Cardiac fibroblast (primary cell): Measurements from ENCODE around the gene SH3D21.

ENCODE experiments used
- DNase-seq, 2 donors: peaks; one replicate each; pipeline versions ENCODE4 v3.0.0 to v3.0.0-alpha.2; 2010; ENCODE audit warnings: low read depth in 2 of 2
- H3K4me3 ChIP-seq, 2 donors: replicated peaks in 1 of 2; 1 replicate in 1 of 2; 2 replicates in 1 of 2; pipeline ENCODE4 v1.5.1; 2011; ENCODE audit warnings: low read depth in 2 of 2, low read length in 2 of 2, mild to moderate bottlenecking in 2 of 2, moderate library complexity in 1 of 2
- TF ChIP-seq, protein P1 (sequence below): IDR thresholded peaks from one replicate; pipeline ENCODE4 v1.5.1; 2011; ENCODE audit warnings: low read depth, mild to moderate bottlenecking, low read length, inconsistent platforms

SH3D21 gene

DNA sequence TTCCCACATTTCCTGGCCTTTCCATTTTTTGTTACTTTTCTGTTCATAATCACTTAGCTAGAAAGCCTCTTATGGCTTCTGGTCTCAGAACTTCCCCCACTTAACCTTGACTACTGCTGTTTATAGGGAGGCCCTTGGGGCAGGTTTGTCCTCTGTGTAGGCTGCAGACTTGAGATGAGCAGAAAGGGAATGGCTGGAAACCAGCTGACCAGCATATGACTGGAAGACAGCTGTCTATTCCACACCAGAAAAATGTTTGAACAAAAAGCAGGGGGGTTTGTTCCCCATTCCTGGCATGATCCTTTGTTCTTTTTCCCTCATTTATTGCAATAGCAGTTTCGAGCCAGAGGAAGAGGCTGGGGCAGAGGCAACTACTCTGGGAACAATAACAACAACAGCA lies 4.9 kb upstream of the SH3D21 start:
- DNase-seq = no peak
- TF ChIP-seq, protein P1, sequence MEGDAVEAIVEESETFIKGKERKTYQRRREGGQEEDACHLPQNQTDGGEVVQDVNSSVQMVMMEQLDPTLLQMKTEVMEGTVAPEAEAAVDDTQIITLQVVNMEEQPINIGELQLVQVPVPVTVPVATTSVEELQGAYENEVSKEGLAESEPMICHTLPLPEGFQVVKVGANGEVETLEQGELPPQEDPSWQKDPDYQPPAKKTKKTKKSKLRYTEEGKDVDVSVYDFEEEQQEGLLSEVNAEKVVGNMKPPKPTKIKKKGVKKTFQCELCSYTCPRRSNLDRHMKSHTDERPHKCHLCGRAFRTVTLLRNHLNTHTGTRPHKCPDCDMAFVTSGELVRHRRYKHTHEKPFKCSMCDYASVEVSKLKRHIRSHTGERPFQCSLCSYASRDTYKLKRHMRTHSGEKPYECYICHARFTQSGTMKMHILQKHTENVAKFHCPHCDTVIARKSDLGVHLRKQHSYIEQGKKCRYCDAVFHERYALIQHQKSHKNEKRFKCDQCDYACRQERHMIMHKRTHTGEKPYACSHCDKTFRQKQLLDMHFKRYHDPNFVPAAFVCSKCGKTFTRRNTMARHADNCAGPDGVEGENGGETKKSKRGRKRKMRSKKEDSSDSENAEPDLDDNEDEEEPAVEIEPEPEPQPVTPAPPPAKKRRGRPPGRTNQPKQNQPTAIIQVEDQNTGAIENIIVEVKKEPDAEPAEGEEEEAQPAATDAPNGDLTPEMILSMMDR = no peak
- no peak overlapping the region for H3K4me3 ChIP-seq

DNA sequence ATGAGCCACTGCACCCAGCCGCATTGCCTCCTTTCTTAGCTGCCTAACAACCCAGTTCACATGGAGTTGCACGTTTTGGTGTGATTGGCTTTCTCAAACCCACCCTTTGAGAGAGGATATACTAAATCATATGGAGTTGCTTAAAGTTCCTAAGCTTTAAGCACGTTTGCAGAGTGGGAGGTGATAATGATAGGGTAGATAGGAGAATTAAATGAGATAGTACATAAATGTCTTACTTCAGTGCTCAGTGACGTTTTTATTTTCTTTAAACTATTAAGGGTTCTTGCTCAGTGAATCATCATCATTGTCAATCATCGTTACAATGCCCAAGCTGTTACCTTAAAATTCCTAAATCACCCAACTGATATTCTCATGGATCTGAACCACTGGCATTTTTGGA lies 2.9 kb upstream of the SH3D21 start:
- DNase-seq = no peak
- H3K4me3 ChIP-seq = no peak overlapping the region
- TF ChIP-seq, protein P1 = no peak

DNA sequence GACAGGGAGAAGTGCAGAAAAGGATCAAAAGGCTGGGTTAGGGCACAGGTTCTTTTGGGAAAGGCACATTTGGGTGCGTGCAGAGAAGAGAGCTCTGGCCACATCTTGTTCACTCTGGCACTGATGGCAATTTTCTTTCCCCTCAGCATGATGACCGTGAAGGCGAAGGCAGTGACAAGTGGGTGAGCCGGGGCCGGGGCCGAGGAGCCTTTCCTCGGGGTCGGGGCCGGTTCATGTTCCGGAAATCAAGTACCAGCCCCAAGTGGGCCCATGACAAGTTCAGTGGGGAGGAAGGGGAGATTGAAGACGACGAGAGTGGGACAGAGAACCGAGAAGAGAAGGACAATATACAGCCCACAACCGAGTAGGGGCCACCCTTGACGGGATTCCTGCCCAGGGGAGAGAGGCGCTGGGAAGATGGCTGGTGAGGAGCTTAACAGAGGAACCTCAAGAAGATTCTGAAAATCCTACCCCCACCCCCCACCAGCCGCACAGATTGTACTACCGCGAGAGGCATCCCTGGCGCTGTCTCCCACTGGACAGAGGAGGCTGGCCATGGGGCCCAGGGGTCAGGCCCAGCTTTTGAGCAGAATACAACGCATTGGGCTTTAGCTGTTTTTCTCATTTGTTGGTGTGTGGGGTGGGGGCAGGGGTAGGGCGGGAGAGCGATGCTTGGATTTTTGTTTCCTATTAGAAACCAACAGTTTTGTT lies 2.4 kb upstream of the SH3D21 start:
- TF ChIP-seq, protein P1 = no peak
- DNase-seq = no peak
- H3K4me3 ChIP-seq = no peak overlapping the region

DNA sequence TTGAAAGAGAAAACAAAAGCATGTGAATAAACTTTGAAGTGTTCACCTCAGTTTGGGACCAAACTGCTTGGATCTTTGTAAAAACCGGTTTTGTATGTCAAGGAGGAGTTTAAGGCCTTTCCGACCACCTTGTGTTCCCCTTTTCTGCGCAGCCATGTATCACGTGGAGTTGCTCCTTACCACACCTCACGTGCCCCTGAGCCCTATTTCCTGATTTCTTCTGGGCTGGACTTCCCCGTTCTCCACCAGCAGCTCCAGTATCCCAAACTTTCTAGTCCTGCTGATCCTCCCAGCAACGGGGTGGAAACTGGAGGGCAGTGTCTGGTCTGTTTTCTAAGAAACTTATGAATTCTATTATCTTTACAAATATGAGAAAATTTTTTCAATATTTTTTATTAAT lies 1.6 kb upstream of the SH3D21 start:
- no peak overlapping the region for H3K4me3 ChIP-seq
- DNase-seq = no peak
- TF ChIP-seq, protein P1 = no peak

GRCh38 chr1:36304970-36305914 lies 926 bp upstream of the SH3D21 start:
- H3K4me3 ChIP-seq = no peak overlapping the region
- DNase-seq = no peak
- TF ChIP-seq, protein P1 = no peak

GRCh38 chr1:36305915-36306209 lies 306 bp upstream of the SH3D21 start:
- DNase-seq = no peak
- TF ChIP-seq, protein P1 = no peak
- H3K4me3 ChIP-seq = no peak overlapping the region
